Endothelial cell of umbilical vein (primary cell): Measurements from ENCODE around the gene EVC. TPM values are rescaled to one million over a fixed set of nuclear protein-coding genes. Genes with fewer than 3 reads are reported as not detected.

ENCODE experiments used
- BruUV-seq: library from RNA; stranded (reverse); fragments of 400-500 nt; replicated peaks from 2 replicates; lab custom pipeline; 2021; lab: Mats Ljungman, UMichigan
- CTCF ChIA-PET: fragments of 300-600, 350-600 bp; sonication (Branson Sonifier 250); formaldehyde crosslinking; loops from one replicate; lab custom pipeline; 2021; ENCODE audit warnings: antibody characterized with exemption, inconsistent platforms; lab: Charles Lee
- POLR2A ChIA-PET: fragments of 300-600, 350-600 bp; sonication (Branson Sonifier 250); formaldehyde crosslinking; loops from one replicate; lab custom pipeline; 2021; ENCODE audit warnings: antibody characterized with exemption, inconsistent platforms; lab: Charles Lee
- DNase-seq: peaks from one replicate; pipeline ENCODE4 v3.0.0-alpha.2; 2011; ENCODE audit warnings: low read depth, low spot score
- FAIRE-seq: peaks from 2 replicates; lab custom pipeline; 2011; peaks lifted over from hg19 to GRCh38; lab: Jason Lieb, UNC
- H2AFZ ChIP-seq: 2 replicates; pipeline ENCODE4 v1.6.0; 2012; ENCODE audit warnings: low read depth, low read length, control low read depth, inconsistent platforms
- H3K27ac ChIP-seq: 2 replicates; pipeline ENCODE4 v1.5.1; 2011; ENCODE audit warnings: low read depth, mild to moderate bottlenecking, control low read depth, low read length, moderate library complexity; ENCODE audit not compliant: insufficient read depth
- H3K27me3 ChIP-seq, 2 experiments: 2 replicates each; pipeline versions ENCODE4 v1.6.0 to v1.6.1; 2011; ENCODE audit warnings: low read length in 2 of 2, mixed read lengths in 1 of 2; ENCODE audit not compliant: control insufficient read depth in 2 of 2, insufficient read depth in 2 of 2
- H3K36me3 ChIP-seq, 2 experiments: 2 replicates in 1 of 2; 3 replicates in 1 of 2; pipeline ENCODE4 v1.5.1; 2011; ENCODE audit warnings: low read length in 2 of 2, mild to moderate bottlenecking in 1 of 2, moderate library complexity in 1 of 2; ENCODE audit not compliant: control insufficient read depth in 2 of 2, insufficient read depth in 2 of 2; ENCODE audit errors: extremely low read depth in 1 of 2
- H3K4me1 ChIP-seq: 3 replicates; pipeline ENCODE4 v1.5.1; 2011; ENCODE audit warnings: mild to moderate bottlenecking, low read length; ENCODE audit not compliant: control insufficient read depth, insufficient read depth; ENCODE audit errors: extremely low read depth
- H3K4me2 ChIP-seq: 2 replicates; pipeline ENCODE4 v1.6.1; 2011; ENCODE audit warnings: low read length, control low read depth, mixed read lengths; ENCODE audit not compliant: insufficient read depth
- H3K4me3 ChIP-seq, 3 experiments: fragments of 200-600 bp in 1 of 3; sonication (generic), shearing (Covaris generic) in 1 of 3; replicated peaks in 1 of 3; 2 replicates each; pipeline ENCODE4 v1.5.1; 2011 to 2016; ENCODE audit warnings: control low read depth in 3 of 3, low read length in 3 of 3, mild to moderate bottlenecking in 2 of 3, inconsistent platforms in 1 of 3, low read depth in 1 of 3, moderate library complexity in 1 of 3; ENCODE audit not compliant: insufficient read depth in 1 of 3
- H3K79me2 ChIP-seq: 2 replicates; pipeline ENCODE4 v1.6.0; 2012; ENCODE audit warnings: low read length, inconsistent platforms; ENCODE audit not compliant: control insufficient read depth, insufficient read depth
- H3K9ac ChIP-seq: replicated peaks from 2 replicates; pipeline ENCODE3; 2011; ENCODE audit warnings: low read length, control low read depth; ENCODE audit not compliant: insufficient read depth; ENCODE audit errors: extremely low read depth
- H3K9me1 ChIP-seq: replicated peaks from 3 replicates; pipeline ENCODE4 v1.6.0; 2011; ENCODE audit warnings: mild to moderate bottlenecking, low read length; ENCODE audit not compliant: control insufficient read depth, insufficient read depth; ENCODE audit errors: extremely low read depth
- H3K9me3 ChIP-seq: replicated peaks from 2 replicates; pipeline ENCODE4 v1.5.1; 2012; ENCODE audit warnings: low read length, inconsistent platforms; ENCODE audit not compliant: control insufficient read depth, insufficient read depth
- H4K20me1 ChIP-seq: replicated peaks from 2 replicates; pipeline ENCODE3; 2011; ENCODE audit warnings: mild to moderate bottlenecking, low read length; ENCODE audit not compliant: control insufficient read depth, insufficient read depth; ENCODE audit errors: extremely low read depth
- EZH2 ChIP-seq: IDR thresholded peaks from 2 replicates; pipeline ENCODE4 v1.6.1; 2012; ENCODE audit warnings: borderline replicate concordance, low read depth, mild to moderate bottlenecking, moderate library complexity, low read length, inconsistent platforms; ENCODE audit not compliant: severe bottlenecking
- FOS ChIP-seq: IDR thresholded peaks from 2 replicates; pipeline ENCODE4 v1.6.1; 2011; ENCODE audit warnings: mild to moderate bottlenecking, low read length, moderate library complexity, borderline replicate concordance; ENCODE audit not compliant: insufficient read depth
- GATA2 ChIP-seq: IDR thresholded peaks from 2 replicates; pipeline ENCODE4 v1.7.0; 2011; ENCODE audit warnings: low read depth, mild to moderate bottlenecking, moderate library complexity, mixed read lengths, low read length; ENCODE audit not compliant: insufficient read length, insufficient read depth
- JUN ChIP-seq: IDR thresholded peaks from 2 replicates; pipeline ENCODE4 v1.6.1; 2011; ENCODE audit warnings: borderline replicate concordance, low read depth; ENCODE audit not compliant: insufficient read length, insufficient read depth
- MYC ChIP-seq: IDR thresholded peaks from one replicate; pipeline ENCODE4 v1.6.1; 2011; ENCODE audit warnings: mild to moderate bottlenecking, low read depth, low read length
- POLR2A ChIP-seq: IDR thresholded peaks from 2 replicates; pipeline ENCODE4 v1.6.1; 2012; ENCODE audit warnings: low read depth, mild to moderate bottlenecking, control low read depth, low read length
- POLR2AphosphoS5 ChIP-seq: IDR thresholded peaks from 2 replicates; pipeline ENCODE4 v1.6.1; 2012; ENCODE audit warnings: low read depth, mild to moderate bottlenecking, control low read depth, low read length, moderate library complexity; ENCODE audit not compliant: insufficient read depth
- dilution Hi-C: fragments of 300-500 bp; cut with MboI; formaldehyde crosslinking; loops from one replicate; pipeline ENCODE4 v1.15.0; 2019; ENCODE audit warnings: low sequenced_read_pairs; ENCODE audit not compliant: extremely low pct_ligation_motif_present
- intact Hi-C: fragments of 100-400 bp; cut with micrococcal nuclease; formaldehyde crosslinking; loops from one replicate; pipeline ENCODE4 v1.10.0; 2022
- polyA plus RNA-seq, 4 experiments: library from polyadenylated mRNA; depleted of rRNA in 3 of 4; stranded (reverse) in 3 of 4; unstranded in 1 of 4; fragments of >200 nt; gene quantifications; 2 replicates each; pipeline versions ENCODE4 v1.2.1 to v1.2.3, GENCODE V29; 2011 to 2012; ENCODE audit warnings: missing spikeins in 1 of 4
- total RNA-seq: library from RNA; stranded (reverse); gene quantifications from 2 replicates; pipeline ENCODE4 v1.2.3, GENCODE V29; 2021
- TF ChIP-seq, protein P1 (sequence below), 2 donors: IDR thresholded peaks; 1 replicate in 1 of 2; 2 replicates in 1 of 2; pipeline ENCODE4 v1.5.1; 2011; ENCODE audit warnings: low read length in 2 of 2, mild to moderate bottlenecking in 2 of 2, moderate library complexity in 2 of 2, control low read depth in 1 of 2, inconsistent platforms in 1 of 2, low read depth in 1 of 2; ENCODE audit not compliant: insufficient read depth in 1 of 2; ENCODE audit errors: extremely low read depth in 1 of 2
- TF ChIP-seq, protein P2 (sequence below): IDR thresholded peaks from 2 replicates; pipeline ENCODE4 v1.6.1; 2011; ENCODE audit not compliant: insufficient read depth, insufficient read length

The EVC gene
- total and polyA plus RNA-seq, 2 donors (not counting 3 experiments of a cell fraction or from before 2014, with no cell fraction given): 6.3 to 31.6 TPM

DNA sequence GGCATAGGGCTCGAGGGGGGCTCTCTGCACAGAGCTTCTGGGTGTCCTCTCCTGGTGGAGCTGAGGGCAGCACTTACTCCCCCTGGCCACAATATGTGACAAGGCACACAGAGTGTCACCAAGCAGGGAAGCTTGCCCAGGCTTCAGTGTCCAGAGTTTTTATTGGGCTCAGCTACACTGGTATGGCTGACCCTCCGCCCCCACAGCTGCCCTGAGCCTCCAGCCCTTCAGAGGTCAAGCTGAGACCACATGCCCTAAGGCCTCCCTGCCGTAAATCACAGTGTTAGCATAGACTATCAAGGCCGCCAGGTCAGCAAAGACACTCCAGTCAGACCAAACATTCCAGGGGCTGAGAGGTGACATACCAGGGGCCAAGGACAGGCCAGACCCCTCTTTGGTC, 59.0 kb downstream of the EVC start:
- no peaks in the 10 kb centered on the region for H3K36me3 ChIP-seq
- ChIA-PET CTCF (no interaction called here), POLR2A (no interaction called here)
- H3K4me2 ChIP-seq: no peak overlapping the region
- no peaks in the 10 kb centered on the region for H3K27me3 ChIP-seq
- no peak for FAIRE-seq
- dilution Hi-C loops: no loop called here
- H3K4me3 ChIP-seq: no peak overlapping the region
- no peaks in the 10 kb centered on the region for H4K20me1 ChIP-seq
- no peak overlapping the region for H3K27ac ChIP-seq
- no peaks in the 10 kb centered on the region for H3K9me1 ChIP-seq
- no peaks in the 10 kb centered on the region for H3K79me2 ChIP-seq
- TF ChIP-seq, protein P1, sequence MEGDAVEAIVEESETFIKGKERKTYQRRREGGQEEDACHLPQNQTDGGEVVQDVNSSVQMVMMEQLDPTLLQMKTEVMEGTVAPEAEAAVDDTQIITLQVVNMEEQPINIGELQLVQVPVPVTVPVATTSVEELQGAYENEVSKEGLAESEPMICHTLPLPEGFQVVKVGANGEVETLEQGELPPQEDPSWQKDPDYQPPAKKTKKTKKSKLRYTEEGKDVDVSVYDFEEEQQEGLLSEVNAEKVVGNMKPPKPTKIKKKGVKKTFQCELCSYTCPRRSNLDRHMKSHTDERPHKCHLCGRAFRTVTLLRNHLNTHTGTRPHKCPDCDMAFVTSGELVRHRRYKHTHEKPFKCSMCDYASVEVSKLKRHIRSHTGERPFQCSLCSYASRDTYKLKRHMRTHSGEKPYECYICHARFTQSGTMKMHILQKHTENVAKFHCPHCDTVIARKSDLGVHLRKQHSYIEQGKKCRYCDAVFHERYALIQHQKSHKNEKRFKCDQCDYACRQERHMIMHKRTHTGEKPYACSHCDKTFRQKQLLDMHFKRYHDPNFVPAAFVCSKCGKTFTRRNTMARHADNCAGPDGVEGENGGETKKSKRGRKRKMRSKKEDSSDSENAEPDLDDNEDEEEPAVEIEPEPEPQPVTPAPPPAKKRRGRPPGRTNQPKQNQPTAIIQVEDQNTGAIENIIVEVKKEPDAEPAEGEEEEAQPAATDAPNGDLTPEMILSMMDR (IDR thresholded peaks at IDR 0.05; ENCODE audit: extremely low read depth in 1 of 2, insufficient read depth in 1 of 2, low read depth in 1 of 2, low read length in 2 of 2): no peak
- TF ChIP-seq EZH2 (no peak), GATA2 (no peak), FOS (no peak), JUN (no peak), POLR2A (no peak), MYC (no peak), POLR2AphosphoS5 (no peak)
- TF ChIP-seq, protein P2, sequence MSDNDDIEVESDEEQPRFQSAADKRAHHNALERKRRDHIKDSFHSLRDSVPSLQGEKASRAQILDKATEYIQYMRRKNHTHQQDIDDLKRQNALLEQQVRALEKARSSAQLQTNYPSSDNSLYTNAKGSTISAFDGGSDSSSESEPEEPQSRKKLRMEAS: no peak
- H3K4me1 ChIP-seq: no peaks in the 10 kb centered on the region
- DNase-seq: no peak
- no peaks in the 10 kb centered on the region for H3K9me3 ChIP-seq
- no peak overlapping the region for H3K9ac ChIP-seq
- no peak overlapping the region for H2AFZ ChIP-seq
- BruUV-seq: no TSS peak
- intact Hi-C loops: no loop called here
